Suprapubic skin (tissue), 3 donors: ENCODE measurements around the gene OTOF.

Experiments used
- POLR2A ChIP-seq, 2 donors: fragments of 450-650 bp; IDR thresholded peaks; one replicate each; pipeline ENCODE4 v1.6.1; 2017; ENCODE audit warnings: antibody characterized with exemption in 2 of 2, mild to moderate bottlenecking in 2 of 2, moderate library complexity in 2 of 2
- TF ChIP-seq, protein P1 (sequence below), 2 donors: fragments of 200-600 bp in 1 of 2; fragments of 450-650 bp in 1 of 2; sonication (generic) in 1 of 2; IDR thresholded peaks; one replicate each; pipeline ENCODE4 v1.5.1; 2016 to 2019; ENCODE audit warnings: antibody characterized with exemption in 2 of 2, mild to moderate bottlenecking in 1 of 2, moderate library complexity in 1 of 2

DNA sequence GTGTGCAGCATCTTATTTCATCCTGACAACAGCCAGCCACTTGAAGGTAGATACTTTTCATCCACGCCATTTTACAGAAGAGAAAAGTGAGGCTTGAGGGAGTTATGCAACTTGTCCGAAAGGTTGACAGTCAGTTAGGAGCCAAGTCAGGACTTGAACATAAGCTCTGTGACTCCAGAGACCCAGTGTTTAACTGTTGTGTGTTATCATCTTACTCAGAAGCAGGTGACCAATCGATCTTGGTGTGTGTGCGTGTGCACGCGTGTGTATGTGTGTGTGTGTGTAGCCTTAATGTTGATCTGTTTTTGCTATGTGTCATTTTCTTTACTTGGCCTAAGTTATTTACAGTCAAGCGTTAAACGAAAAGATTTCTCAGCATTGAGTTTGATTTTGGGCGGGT lies 54.2 kb downstream of the OTOF start:
- TF ChIP-seq, protein P1, sequence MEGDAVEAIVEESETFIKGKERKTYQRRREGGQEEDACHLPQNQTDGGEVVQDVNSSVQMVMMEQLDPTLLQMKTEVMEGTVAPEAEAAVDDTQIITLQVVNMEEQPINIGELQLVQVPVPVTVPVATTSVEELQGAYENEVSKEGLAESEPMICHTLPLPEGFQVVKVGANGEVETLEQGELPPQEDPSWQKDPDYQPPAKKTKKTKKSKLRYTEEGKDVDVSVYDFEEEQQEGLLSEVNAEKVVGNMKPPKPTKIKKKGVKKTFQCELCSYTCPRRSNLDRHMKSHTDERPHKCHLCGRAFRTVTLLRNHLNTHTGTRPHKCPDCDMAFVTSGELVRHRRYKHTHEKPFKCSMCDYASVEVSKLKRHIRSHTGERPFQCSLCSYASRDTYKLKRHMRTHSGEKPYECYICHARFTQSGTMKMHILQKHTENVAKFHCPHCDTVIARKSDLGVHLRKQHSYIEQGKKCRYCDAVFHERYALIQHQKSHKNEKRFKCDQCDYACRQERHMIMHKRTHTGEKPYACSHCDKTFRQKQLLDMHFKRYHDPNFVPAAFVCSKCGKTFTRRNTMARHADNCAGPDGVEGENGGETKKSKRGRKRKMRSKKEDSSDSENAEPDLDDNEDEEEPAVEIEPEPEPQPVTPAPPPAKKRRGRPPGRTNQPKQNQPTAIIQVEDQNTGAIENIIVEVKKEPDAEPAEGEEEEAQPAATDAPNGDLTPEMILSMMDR (IDR thresholded peaks at IDR 0.05) = no peak
- no peak for TF ChIP-seq POLR2A (IDR thresholded peaks at IDR 0.05)
